K562 treated with DMSO at 1 percent for 24 hours (cell line): ENCODE results near the gene TRMT2A. TPM values are rescaled to one million over a fixed set of nuclear protein-coding genes. Genes with fewer than 3 reads are reported as not detected.

Experiments used
- total RNA-seq: library from RNA; unstranded; fragments of 300-600 nt; gene quantifications from 2 replicates; pipeline ENCODE4 v1.2.3, GENCODE V29; 2022; ENCODE audit warnings: low read depth; ENCODE audit not compliant: insufficient read depth

TRMT2A gene
- 124 and 158 TPM in 2 replicates for total RNA-seq

GRCh38 chr22:20116951-20117632, at the start of gene TRMT2A:
TRMT2A (minus strand) TSS chr22:20117226; CDS start chr22:20116906, 320 bp downstream.

GRCh38 chr22:20150381-20151275, 33.6 kb upstream of the TRMT2A start, which contains the start of gene CCDC188:
CCDC188 (minus strand) TSS chr22:20151055; CDS start chr22:20150986, 69 bp downstream.

GRCh38 chr22:20131597-20131858, 14.5 kb upstream of the TRMT2A start, which contains the start of gene ZDHHC8:
ZDHHC8 (plus strand) TSS chr22:20131804; CDS start chr22:20131948, 144 bp downstream.

GRCh38 chr22:20115691-20116375, 1.2 kb downstream of the TRMT2A start, which contains the start of gene RANBP1:
RANBP1 (plus strand) TSS chr22:20116104; CDS start chr22:20116185, 81 bp downstream.

GRCh38 chr22:20079745-20080444, 37.1 kb downstream of the TRMT2A start, which contains the start of gene DGCR8:
DGCR8 (plus strand) TSS chr22:20080241; CDS start chr22:20085964, 5,723 bp downstream.

Other genes with a start within 250 kb of the TRMT2A start
- gene COMT, start 175.5 kb downstream of the TRMT2A start, total RNA-seq = 717 and 742 TPM in 2 replicates
- gene TXNRD2, start 175.4 kb downstream of the TRMT2A start, total RNA-seq = 131 and 135 TPM in 2 replicates
- 60.7 and 69.4 TPM in 2 replicates for gene ARVCF, start 100.4 kb downstream of the TRMT2A start, total RNA-seq
- 97.1 and 98.2 TPM in 2 replicates for gene TANGO2, start 96.1 kb downstream of the TRMT2A start, total RNA-seq
- 47.4 and 51.1 TPM in 2 replicates for gene DGCR8, start 37.0 kb downstream of the TRMT2A start, total RNA-seq
- gene RANBP1, start 1.1 kb downstream of the TRMT2A start, total RNA-seq = 621 and 645 TPM in 2 replicates
- 36.2 and 37.9 TPM in 2 replicates for gene ZDHHC8, start 14.6 kb upstream of the TRMT2A start, total RNA-seq
- gene CCDC188, start 33.8 kb upstream of the TRMT2A start, total RNA-seq = not detected in 2 replicates
- 11.8 and 12.8 TPM in 2 replicates for gene RTN4R, start 151.1 kb upstream of the TRMT2A start, total RNA-seq
- gene DGCR6L, start 202.8 kb upstream of the TRMT2A start, total RNA-seq = 407 and 409 TPM in 2 replicates